Measurements from ENCODE around the gene GALNT6.

The GALNT6 gene

DNA sequence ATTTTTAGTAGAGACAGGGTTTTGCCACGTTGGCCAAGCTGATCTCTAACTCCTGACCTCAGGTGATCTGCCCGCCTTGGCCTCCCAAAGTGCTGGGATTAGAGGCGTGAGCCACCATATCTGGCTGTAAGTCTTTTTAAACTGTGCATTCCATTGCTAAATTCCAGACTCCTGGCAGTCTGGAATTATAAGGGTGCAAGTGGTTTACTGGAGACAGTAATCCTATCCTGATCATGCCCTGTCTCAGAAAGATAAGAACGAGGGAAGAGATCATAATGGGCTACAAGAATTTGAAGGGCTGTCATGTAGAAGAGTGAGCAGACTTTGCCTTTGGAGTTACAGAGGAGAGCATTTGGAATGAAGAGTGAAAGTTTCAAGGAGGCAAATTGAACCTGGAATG lies 26.6 kb upstream of the GALNT6 start:
- ATAC-seq (ENCODE audit: low read depth) (no peak), DNase-seq (ENCODE audit: low spot score) (no peak)
- TF ChIP-seq, protein P1, sequence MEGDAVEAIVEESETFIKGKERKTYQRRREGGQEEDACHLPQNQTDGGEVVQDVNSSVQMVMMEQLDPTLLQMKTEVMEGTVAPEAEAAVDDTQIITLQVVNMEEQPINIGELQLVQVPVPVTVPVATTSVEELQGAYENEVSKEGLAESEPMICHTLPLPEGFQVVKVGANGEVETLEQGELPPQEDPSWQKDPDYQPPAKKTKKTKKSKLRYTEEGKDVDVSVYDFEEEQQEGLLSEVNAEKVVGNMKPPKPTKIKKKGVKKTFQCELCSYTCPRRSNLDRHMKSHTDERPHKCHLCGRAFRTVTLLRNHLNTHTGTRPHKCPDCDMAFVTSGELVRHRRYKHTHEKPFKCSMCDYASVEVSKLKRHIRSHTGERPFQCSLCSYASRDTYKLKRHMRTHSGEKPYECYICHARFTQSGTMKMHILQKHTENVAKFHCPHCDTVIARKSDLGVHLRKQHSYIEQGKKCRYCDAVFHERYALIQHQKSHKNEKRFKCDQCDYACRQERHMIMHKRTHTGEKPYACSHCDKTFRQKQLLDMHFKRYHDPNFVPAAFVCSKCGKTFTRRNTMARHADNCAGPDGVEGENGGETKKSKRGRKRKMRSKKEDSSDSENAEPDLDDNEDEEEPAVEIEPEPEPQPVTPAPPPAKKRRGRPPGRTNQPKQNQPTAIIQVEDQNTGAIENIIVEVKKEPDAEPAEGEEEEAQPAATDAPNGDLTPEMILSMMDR (IDR thresholded peaks at IDR 0.05; ENCODE audit: poor library complexity, severe bottlenecking): no peak
- H3K9me3 ChIP-seq (ENCODE audit: severe bottlenecking): no peaks in the 10 kb centered on the region
- H3K4me3 ChIP-seq (ENCODE audit: severe bottlenecking): no peak overlapping the region
- peaks cover 10% of the 10 kb centered on the region for H3K4me1 ChIP-seq (ENCODE audit: insufficient read depth, poor library complexity, severe bottlenecking)
- no peak overlapping the region for H3K27ac ChIP-seq (ENCODE audit: poor library complexity, severe bottlenecking)
- no peaks in the 10 kb centered on the region for H3K27me3 ChIP-seq (ENCODE audit: insufficient read depth, poor library complexity, severe bottlenecking)
- no peaks in the 10 kb centered on the region for H3K36me3 ChIP-seq (ENCODE audit: low read depth)

DNA sequence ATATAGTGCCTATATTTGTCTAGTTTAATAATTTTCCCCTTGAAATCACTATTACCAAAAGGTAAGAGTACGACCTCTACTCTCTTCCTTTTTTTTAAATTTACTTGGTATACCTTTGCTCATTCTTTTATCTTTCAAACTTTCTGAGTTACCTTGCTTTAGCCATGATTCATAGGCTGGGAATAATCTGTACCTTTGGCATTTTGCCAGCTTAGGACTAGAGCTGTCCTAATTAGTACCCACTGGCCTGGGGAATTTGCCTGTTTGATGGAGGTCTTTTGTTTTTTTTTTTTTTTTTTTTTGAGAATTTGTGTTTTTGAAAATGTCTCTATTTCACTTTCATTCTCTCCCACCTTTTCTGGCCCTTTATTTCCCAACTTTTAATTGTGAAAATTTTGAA lies 24.7 kb upstream of the GALNT6 start:
- Histone ChIP-seq H3K27me3 (ENCODE audit: insufficient read depth, poor library complexity, severe bottlenecking) (no peaks in the 10 kb centered on the region), H3K9me3 (ENCODE audit: severe bottlenecking) (no peaks in the 10 kb centered on the region), H3K4me1 (ENCODE audit: insufficient read depth, poor library complexity, severe bottlenecking) (peaks cover 10% of the 10 kb centered on the region), H3K36me3 (ENCODE audit: low read depth) (no peaks in the 10 kb centered on the region), H3K4me3 (ENCODE audit: severe bottlenecking) (no peak overlapping the region), H3K27ac (ENCODE audit: poor library complexity, severe bottlenecking) (no peak overlapping the region)
- DNase-seq (ENCODE audit: low spot score) (no peak), ATAC-seq (ENCODE audit: low read depth) (peak; percentile 65; the same call in 2 of the 3 replicates)
- TF ChIP-seq, protein P1 (IDR thresholded peaks at IDR 0.05; ENCODE audit: poor library complexity, severe bottlenecking): no peak

DNA sequence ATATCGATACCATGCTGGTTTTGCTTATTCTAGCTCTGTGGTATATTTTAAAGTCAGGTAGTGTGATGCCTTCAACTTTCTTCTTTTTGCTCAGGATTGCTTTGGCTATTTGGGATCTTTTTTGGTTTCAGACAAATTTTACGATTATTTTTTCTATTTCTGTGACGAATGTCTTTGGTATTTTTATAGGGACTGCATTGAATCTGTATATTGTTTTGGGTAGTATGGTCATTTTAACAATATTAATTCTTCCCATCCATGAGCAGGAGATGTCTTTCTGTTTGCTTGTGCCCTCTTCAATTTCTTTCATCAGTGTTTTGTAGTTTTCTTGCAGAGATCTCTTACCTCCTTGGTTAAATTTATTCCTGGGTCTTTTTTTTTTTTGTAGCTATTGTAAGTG lies 22.6 kb upstream of the GALNT6 start:
- ATAC-seq (ENCODE audit: low read depth): no peak
- TF ChIP-seq, protein P1 (IDR thresholded peaks at IDR 0.05; ENCODE audit: poor library complexity, severe bottlenecking): no peak
- DNase-seq (ENCODE audit: low spot score): no peak

DNA sequence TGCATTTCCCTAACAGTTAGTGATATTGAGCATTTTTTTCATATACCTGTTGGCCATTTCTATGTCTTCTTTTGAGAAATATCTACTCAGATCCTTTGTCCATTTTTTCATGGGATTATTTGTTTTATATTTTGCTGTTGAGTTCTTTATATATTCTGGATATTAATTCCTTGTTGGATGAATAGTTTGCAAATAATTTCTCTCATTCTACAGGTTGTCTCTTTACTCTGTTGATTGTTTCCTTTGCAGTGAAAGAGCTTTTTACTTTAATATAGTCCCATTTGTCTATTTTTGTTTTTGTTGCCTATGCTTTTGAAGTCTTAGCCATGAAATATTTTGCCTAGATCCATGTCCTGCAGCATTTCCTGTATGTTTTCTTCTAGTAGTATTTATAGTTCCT lies 21.9 kb upstream of the GALNT6 start:
- no peaks in the 10 kb centered on the region for H3K27me3 ChIP-seq (ENCODE audit: insufficient read depth, poor library complexity, severe bottlenecking)
- no peak overlapping the region for H3K4me3 ChIP-seq (ENCODE audit: severe bottlenecking)
- DNase-seq (ENCODE audit: low spot score): no peak
- TF ChIP-seq, protein P1 (IDR thresholded peaks at IDR 0.05; ENCODE audit: poor library complexity, severe bottlenecking): no peak
- H3K4me1 ChIP-seq (ENCODE audit: insufficient read depth, poor library complexity, severe bottlenecking): peaks cover 10% of the 10 kb centered on the region
- H3K36me3 ChIP-seq (ENCODE audit: low read depth): no peaks in the 10 kb centered on the region
- H3K27ac ChIP-seq (ENCODE audit: poor library complexity, severe bottlenecking): no peak overlapping the region
- no peaks in the 10 kb centered on the region for H3K9me3 ChIP-seq (ENCODE audit: severe bottlenecking)
- no peak for ATAC-seq (ENCODE audit: low read depth)

More for the DNA sequence above, 22.6 kb upstream of the GALNT6 start:
- H3K4me3 ChIP-seq (ENCODE audit: severe bottlenecking): no peak overlapping the region
- H3K36me3 ChIP-seq (ENCODE audit: low read depth): no peaks in the 10 kb centered on the region
- H3K4me1 ChIP-seq (ENCODE audit: insufficient read depth, poor library complexity, severe bottlenecking): peaks cover 10% of the 10 kb centered on the region
- no peak overlapping the region for H3K27ac ChIP-seq (ENCODE audit: poor library complexity, severe bottlenecking)
- H3K9me3 ChIP-seq (ENCODE audit: severe bottlenecking): no peaks in the 10 kb centered on the region
- H3K27me3 ChIP-seq (ENCODE audit: insufficient read depth, poor library complexity, severe bottlenecking): no peaks in the 10 kb centered on the region

DNA sequence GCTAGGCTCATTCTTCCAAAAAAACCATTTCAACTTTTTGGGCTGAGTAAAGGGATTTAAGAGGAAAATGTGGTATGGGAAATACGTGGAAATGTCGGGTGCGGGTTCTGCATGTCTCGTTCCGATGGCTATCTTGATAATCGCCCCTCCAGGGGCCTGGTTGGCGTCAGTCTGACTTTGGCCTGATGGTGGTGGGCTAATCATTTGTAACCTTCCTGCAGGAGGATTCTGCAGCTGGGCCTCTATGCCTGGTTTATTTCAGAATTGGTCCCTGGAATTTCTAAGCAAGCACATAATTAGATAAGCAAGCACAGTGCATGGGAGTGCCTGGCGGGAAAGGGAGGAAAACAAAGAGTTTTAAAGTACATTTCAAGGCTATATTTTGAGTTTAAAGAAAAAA lies 18.6 kb upstream of the GALNT6 start:
- no peaks in the 10 kb centered on the region for H3K36me3 ChIP-seq (ENCODE audit: low read depth)
- no peaks in the 10 kb centered on the region for H3K9me3 ChIP-seq (ENCODE audit: severe bottlenecking)
- TF ChIP-seq, protein P1 (IDR thresholded peaks at IDR 0.05; ENCODE audit: poor library complexity, severe bottlenecking): no peak
- H3K27me3 ChIP-seq (ENCODE audit: insufficient read depth, poor library complexity, severe bottlenecking): no peaks in the 10 kb centered on the region
- DNase-seq (ENCODE audit: low spot score) (no peak), ATAC-seq (ENCODE audit: low read depth) (no peak)
- H3K4me3 ChIP-seq (ENCODE audit: severe bottlenecking): no peak overlapping the region
- no peak overlapping the region for H3K27ac ChIP-seq (ENCODE audit: poor library complexity, severe bottlenecking)
- H3K4me1 ChIP-seq (ENCODE audit: insufficient read depth, poor library complexity, severe bottlenecking): peaks cover 5% of the 10 kb centered on the region
